A673 (cell line): Measurements from ENCODE around the gene UTP25. TPM values are rescaled to one million over a fixed set of nuclear protein-coding genes. Genes with fewer than 3 reads are reported as not detected.

Source experiments
- BruUV-seq: library from RNA; stranded (reverse); fragments of 400-500 nt; replicated peaks from 2 replicates; lab custom pipeline; 2021; lab: Mats Ljungman, UMichigan
- CTCF ChIA-PET: fragments of 300-600 bp; sonication (Branson Sonifier 250); formaldehyde crosslinking; loops from one replicate; lab custom pipeline; 2022; ENCODE audit warnings: antibody characterized with exemption; lab: Charles Lee
- POLR2A ChIA-PET: fragments of 300-600 bp; sonication (Branson Sonifier 250); formaldehyde crosslinking; loops from one replicate; lab custom pipeline; 2022; ENCODE audit warnings: antibody characterized with exemption; ENCODE audit not compliant: low non-redundant PET; lab: Charles Lee
- DNase-seq: peaks from one replicate; pipeline ENCODE4 v3.0.0-alpha.2; 2015; ENCODE audit warnings: low spot score
- H3K27ac ChIP-seq: fragments of 200-600 bp; sonication (generic); 2 replicates; pipeline ENCODE4 v1.5.1; 2016; ENCODE audit warnings: mixed run types, low read depth, mild to moderate bottlenecking, mixed read lengths, antibody characterized with exemption, low read length; ENCODE audit not compliant: poor library complexity, severe bottlenecking
- H3K27me3 ChIP-seq: fragments of 200-600 bp; sonication (generic); replicated peaks from 2 replicates; pipeline ENCODE4 v1.6.1; 2017; ENCODE audit warnings: mixed run types, low read depth, mild to moderate bottlenecking, mixed read lengths, antibody characterized with exemption, low read length; ENCODE audit not compliant: insufficient read depth, poor library complexity
- H3K36me3 ChIP-seq: fragments of 200-600 bp; sonication (generic); 2 replicates; pipeline ENCODE4 v1.6.1; 2016; ENCODE audit warnings: mixed run types, mild to moderate bottlenecking, mixed read lengths, antibody characterized with exemption, low read length; ENCODE audit not compliant: insufficient read depth, poor library complexity, severe bottlenecking
- H3K4me1 ChIP-seq: fragments of 200-600 bp; sonication (generic); 2 replicates; pipeline ENCODE4 v1.6.1; 2017; ENCODE audit warnings: mixed run types, mild to moderate bottlenecking, mixed read lengths, antibody characterized with exemption, low read length; ENCODE audit not compliant: insufficient read depth, poor library complexity, severe bottlenecking
- H3K4me3 ChIP-seq: fragments of 200-600 bp; sonication (generic); 2 replicates; pipeline ENCODE4 v1.5.1; 2016; ENCODE audit warnings: low read depth, mixed run types, mild to moderate bottlenecking, mixed read lengths, low read length; ENCODE audit not compliant: poor library complexity, severe bottlenecking
- H3K9me3 ChIP-seq: fragments of 200-600 bp; sonication (generic); 2 replicates; pipeline ENCODE4 v1.6.1; 2016; ENCODE audit warnings: mixed run types, low read depth, mild to moderate bottlenecking, mixed read lengths, antibody characterized with exemption, low read length; ENCODE audit not compliant: poor library complexity, severe bottlenecking
- CTCF ChIP-seq: fragments of 300-800, 200-600 bp; sonication (generic); conservative IDR thresholded peaks from 2 replicates; pipeline ENCODE4 v1.5.1; 2017; ENCODE audit warnings: low read depth, mild to moderate bottlenecking, antibody characterized with exemption, low read length, moderate library complexity, mixed read lengths
- EZH2 ChIP-seq: fragments of 200-600 bp; sonication (generic); IDR thresholded peaks from 2 replicates; pipeline ENCODE4 v1.6.1; 2017; ENCODE audit warnings: borderline replicate concordance, low read depth, mild to moderate bottlenecking, mixed read lengths, antibody characterized with exemption, low read length; ENCODE audit not compliant: poor library complexity, severe bottlenecking
- intact Hi-C: fragments of 100-400 bp; cut with micrococcal nuclease; formaldehyde crosslinking; loops from one replicate; pipeline ENCODE4 v1.10.0; 2022; ENCODE audit not compliant: unreplicated experiment
- total RNA-seq: library from RNA; stranded (reverse); gene quantifications from 2 replicates; pipeline ENCODE4 v1.2.3, GENCODE V29; 2021

UTP25 gene
- total RNA-seq, 1 experiment from 2014 or later, result 11.5 TPM

- no TSS peak for BruUV-seq
- DNase-seq, result no peak
- H3K36me3 ChIP-seq, result no peaks in the 10 kb centered on the region
- H3K4me1 ChIP-seq, result peaks cover 24% of the 10 kb centered on the region
- intact Hi-C loops, result loop anchor here (2.0 to 10.0 kb wide), 3 partner anchors 76 to 450 kb away; partner anchors contain the start of gene SYT14
- CTCF ChIA-PET, result interaction anchor here (1.8 kb wide), 1 partner anchor 128 kb away, joined by 9 read pairs; no protein-coding TSS in a partner anchor
- POLR2A ChIA-PET, result no interaction called here
- H3K27ac ChIP-seq, result no peak overlapping the region
- TF ChIP-seq CTCF, result no peak
- no peak for TF ChIP-seq EZH2
- H3K9me3 ChIP-seq, result peaks cover under 1% of the 10 kb centered on the region
- H3K27me3 ChIP-seq, result no peaks in the 10 kb centered on the region
- H3K4me3 ChIP-seq, result no peak overlapping the region
These were observed 33.5 kb downstream of the UTP25 start for GRCh38 chr1:209861242-209861641.

- Histone ChIP-seq H3K4me1 (peaks cover 24% of the 10 kb centered on the region), H3K9me3 (peaks cover 3% of the 10 kb centered on the region), H3K27ac (no peak overlapping the region), H3K4me3 (no peak overlapping the region), H3K36me3 (no peaks in the 10 kb centered on the region), H3K27me3 (no peaks in the 10 kb centered on the region)
- CTCF ChIA-PET, result no interaction called here
- intact Hi-C loops, result loop anchor here (5.0 to 10.0 kb wide), 2 partner anchors 75 to 262 kb away; partner anchors contain the start of gene SYT14
- TF ChIP-seq EZH2, result no peak
- TF ChIP-seq CTCF, result no peak
- BruUV-seq, result no TSS peak
- POLR2A ChIA-PET, result no interaction called here
- no peak for DNase-seq
These were observed 34.9 kb downstream of the UTP25 start for GRCh38 chr1:209862391-209863356.

- BruUV-seq, result no TSS peak
- Histone ChIP-seq H3K9me3 (peaks cover 10% of the 10 kb centered on the region), H3K27ac (no peak overlapping the region), H3K36me3 (no peaks in the 10 kb centered on the region), H3K4me3 (no peak overlapping the region), H3K4me1 (peaks cover 24% of the 10 kb centered on the region), H3K27me3 (no peaks in the 10 kb centered on the region)
- ChIA-PET CTCF (no interaction called here), POLR2A (interaction anchor here (0.6 kb wide), 1 partner anchor 118 kb away, joined by 3 read pairs; no protein-coding TSS in a partner anchor)
- DNase-seq, result no peak
- no peak for TF ChIP-seq CTCF
- no peak for TF ChIP-seq EZH2
- intact Hi-C loops, result loop anchor here (5.0 to 10.0 kb wide), 2 partner anchors 73 to 261 kb away; partner anchors contain the start of gene SYT14
These were observed 36.2 kb downstream of the UTP25 start for GRCh38 chr1:209863766-209864485.
